A172 (cell line): ENCODE measurements around the gene DYNLL1. TPM values are rescaled to one million over a fixed set of nuclear protein-coding genes. Genes with fewer than 3 reads are reported as not detected.
"Not testable (repeated sequence)": the region's sequence is repeated elsewhere in the genome, so short reads cannot be mapped to it uniquely, and the experiment has no call there.

Experiments used
- DNase-seq: peaks from one replicate; pipeline ENCODE4 v3.0.0-alpha.2; 2015; ENCODE audit warnings: low spot score
- total RNA-seq: library from RNA; depleted of rRNA; stranded (reverse); fragments of >200 nt; shearing (Covaris generic); gene quantifications from 2 replicates; pipeline ENCODE4 v1.2.3, GENCODE V29; 2014

Gene DYNLL1
- total RNA-seq, 1 experiment from 2014 or later: 570 TPM

DNA sequence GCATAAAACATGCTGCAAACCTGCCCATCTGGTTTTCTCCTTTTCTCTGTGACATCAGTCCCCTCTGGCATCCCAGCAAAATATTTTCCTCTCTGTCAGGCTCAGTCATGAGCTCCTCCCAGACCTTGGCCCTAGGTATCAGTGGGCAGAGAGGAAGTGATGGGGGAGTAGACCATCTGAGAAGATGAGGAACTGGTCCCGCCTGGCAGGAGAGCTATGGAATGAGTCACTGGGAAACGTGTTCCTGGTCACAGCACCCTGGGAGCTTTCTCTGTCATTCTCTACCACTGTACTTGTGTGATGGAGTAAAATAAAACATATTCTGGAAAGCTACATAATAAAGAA is 21.3 kb upstream of the DYNLL1 start:
- peak; percentile 88 for DNase-seq

- no peak for DNase-seq
These were observed 20.3 kb upstream of the DYNLL1 start for GRCh38 chr12:120475643-120476042.

DNA sequence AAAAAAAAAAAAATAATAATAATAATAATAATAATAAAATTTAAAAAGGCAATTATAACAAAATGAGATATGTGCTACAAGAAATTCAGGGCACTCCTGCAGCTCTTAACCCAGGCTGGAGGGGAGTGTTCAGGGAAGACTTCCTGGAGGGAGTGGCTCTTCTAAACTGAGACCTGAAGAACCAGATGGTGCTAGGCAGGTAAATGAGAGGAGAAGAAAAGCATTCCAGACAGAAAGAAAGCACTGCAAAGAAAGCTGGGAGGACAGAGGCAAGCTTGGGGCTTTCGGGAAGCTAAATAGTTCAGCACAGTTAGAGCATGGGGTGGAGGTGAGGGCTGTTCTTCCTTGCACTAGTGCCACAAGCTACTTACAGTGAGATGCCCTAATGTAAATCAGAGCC is 16.5 kb upstream of the DYNLL1 start:
- DNase-seq: no peak

DNA sequence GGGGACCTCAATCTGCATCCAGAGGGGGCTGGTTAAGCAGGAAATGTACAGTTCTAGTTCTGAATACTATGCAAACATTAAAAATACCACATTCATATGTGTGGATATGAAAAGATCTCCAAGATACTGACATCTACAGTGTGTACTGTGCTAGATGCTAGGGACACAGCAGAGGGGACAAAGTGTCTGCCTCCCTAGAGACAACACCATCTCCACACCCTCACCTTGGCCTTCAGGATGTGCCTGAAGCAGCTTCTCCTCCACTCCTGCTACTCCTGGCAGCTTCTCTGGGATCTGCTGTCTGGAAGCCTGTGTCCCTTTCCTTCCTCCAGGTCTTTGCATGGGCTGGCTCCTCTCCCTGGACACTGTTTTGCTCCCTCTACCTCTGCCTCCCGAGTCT is 15.7 kb upstream of the DYNLL1 start:
- no peak for DNase-seq

DNA sequence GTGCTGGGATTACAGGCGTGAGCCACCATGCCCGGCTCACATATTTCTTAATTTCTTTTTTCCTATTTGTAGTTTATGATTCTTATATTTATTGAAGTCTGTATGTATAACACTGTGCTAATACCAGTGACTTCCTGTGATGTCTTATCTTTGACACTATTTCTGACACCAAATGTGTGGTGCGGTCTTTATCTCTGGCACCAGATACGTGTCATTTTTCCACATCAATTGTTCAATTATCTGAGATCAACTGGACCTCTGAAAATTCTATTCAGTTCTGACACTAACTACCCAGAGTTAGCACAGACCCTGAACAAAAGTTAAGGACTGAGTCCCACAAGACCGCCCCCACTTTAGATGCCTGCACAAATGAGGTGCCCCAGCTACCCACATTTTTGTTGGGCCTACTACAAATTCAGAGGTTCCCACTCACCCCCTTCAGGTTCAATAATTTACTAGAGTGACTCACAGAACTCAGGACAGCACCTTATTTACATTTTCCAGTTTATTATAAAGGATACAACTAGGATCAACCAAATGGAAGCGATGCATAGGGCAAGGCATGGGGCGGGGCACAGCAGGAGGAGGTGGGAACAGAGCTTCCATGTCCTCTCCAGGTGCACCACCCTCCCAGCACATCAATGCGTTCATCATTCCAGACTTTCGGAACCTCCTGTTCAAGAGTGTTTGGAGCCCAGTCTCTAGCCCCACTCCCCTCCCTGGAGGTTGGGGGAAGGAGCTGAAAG is 14.7 kb upstream of the DYNLL1 start:
- no peak for DNase-seq

GRCh38 chr12:120483621-120484020 is 12.3 kb upstream of the DYNLL1 start:
- no peak for DNase-seq

DNA sequence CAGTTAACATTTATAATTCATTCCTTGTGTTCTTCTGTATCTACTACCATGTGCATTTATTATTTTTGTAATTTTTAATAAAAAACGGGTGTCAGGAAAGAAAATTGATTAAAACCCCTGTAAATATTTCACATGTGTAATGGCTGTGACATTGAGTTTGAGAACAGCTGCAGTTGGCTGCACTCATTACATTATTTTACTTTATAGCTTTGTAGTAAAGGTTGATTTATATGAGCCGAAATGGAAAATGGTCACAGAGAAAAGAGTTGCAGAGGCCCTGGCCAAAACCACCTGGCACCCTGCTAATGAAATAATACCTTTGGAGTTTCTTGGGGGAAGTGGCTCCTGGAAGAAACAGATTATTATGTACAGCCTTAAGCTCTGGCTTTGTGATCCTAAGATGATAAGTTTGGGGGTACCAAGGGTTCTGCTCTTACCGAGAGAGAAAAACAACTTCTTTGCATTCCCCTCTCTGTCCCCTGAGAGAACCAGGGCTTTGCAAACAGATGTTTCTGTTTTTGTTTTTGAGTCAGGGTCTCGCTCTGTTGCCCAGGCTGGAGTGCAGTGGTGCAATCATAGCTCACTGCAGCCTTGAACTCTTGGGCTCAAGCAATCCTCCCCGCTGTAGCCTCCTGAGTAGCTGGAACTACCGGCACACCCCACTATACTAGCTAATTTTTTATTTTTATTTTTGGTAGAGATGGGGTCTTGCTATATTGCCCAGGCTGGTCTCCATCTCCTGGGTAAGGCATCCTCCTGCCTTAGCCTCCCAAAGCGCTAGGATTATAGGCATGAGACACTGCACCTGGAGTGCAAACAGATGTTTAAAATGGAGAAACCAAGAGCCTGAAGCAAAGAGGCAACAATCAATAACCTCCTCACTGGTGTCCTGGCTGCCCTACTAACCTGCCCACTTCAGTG is 9.7 kb upstream of the DYNLL1 start:
- no peak for DNase-seq

DNA sequence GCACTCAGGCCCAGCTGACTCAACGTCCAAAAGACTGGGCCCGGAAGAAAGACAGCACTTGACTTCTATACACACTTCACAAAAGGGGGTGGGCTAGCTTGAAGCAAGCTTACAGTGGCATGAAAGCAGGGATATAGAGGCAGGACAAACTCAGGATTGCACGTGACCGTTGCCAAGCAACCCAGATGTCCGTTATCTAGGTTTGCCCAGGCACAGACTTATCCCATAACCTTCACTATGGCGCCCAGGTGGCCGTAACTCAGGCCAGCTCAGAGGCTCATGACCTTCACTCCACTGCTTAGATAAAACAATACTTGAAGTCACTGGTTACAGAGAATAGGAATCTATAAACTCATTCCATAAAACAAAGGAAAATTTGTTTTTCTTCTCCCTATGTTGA is 8.4 kb upstream of the DYNLL1 start:
- not testable (repeated sequence) for DNase-seq

GRCh38 chr12:120488057-120488640 is 7.8 kb upstream of the DYNLL1 start:
- no peak for DNase-seq

- DNase-seq: peak; percentile 73
These were observed 6.9 kb upstream of the DYNLL1 start for GRCh38 chr12:120489018-120489417.

DNA sequence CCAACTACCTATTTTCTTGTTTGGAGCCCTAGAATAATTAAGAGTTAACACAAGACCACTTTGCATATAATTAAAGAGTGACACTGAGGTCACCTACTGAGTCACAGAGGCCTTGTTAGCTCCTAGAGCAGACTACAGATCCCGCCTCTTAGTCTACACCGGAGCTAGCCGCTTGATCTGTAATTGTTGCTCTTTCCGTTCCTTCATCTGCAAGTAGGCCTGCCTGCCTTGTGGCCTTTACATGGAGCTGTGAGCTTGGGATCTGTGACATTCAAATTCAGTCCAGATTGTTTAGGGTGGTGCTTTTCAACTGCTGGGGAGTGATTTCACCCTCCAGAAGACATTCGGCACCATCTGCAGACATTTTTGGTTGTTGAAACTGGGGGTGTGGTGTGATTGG is 5.6 kb upstream of the DYNLL1 start:
- DNase-seq: no peak

GRCh38 chr12:120490833-120491512 is 4.9 kb upstream of the DYNLL1 start:
- DNase-seq: no peak

GRCh38 chr12:120495186-120495730 is 655 bp upstream of the DYNLL1 start:
- no peak for DNase-seq

DNA sequence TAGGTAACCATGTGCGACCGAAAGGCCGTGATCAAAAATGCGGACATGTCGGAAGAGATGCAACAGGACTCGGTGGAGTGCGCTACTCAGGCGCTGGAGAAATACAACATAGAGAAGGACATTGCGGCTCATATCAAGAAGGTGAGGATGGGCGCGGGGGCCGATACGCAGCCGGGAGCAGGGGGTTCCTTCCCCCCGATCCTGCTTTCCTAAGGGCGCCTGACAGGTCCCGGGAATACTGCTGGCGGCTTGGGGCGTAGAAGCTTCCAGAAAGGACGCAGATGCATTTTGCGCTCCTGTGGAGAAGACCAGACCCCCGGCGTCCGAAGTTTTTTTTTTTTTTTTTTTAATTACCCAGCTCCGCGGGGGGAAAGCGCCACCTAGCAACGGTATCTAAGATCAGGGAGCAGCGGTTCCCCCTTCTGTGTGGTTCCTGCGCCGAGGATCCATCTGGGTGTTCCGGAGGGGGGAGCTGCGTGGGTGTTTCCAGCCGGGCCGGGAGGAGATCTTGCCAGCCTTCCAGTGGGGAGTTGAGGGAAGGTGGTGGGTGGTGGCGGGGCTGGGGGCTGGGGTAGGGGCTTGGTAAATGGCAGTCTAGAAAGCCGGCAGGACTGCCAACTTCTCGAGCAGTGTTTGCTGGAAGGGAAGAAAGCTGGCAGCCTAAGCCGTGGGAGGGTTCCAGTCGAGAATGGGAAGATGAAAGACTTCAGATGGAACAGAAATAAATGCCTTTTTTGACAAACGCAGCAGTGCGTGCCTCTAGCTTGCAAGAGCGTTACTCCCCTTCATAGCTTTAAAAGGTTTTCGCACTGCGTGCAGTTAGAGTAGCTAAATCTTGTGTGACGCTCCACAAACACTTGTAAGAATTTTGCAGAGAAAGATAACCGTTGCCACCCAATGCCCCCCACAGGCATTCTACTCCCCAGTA is 764 bp downstream of the DYNLL1 start:
- peak; percentile 14 for DNase-seq

DNA sequence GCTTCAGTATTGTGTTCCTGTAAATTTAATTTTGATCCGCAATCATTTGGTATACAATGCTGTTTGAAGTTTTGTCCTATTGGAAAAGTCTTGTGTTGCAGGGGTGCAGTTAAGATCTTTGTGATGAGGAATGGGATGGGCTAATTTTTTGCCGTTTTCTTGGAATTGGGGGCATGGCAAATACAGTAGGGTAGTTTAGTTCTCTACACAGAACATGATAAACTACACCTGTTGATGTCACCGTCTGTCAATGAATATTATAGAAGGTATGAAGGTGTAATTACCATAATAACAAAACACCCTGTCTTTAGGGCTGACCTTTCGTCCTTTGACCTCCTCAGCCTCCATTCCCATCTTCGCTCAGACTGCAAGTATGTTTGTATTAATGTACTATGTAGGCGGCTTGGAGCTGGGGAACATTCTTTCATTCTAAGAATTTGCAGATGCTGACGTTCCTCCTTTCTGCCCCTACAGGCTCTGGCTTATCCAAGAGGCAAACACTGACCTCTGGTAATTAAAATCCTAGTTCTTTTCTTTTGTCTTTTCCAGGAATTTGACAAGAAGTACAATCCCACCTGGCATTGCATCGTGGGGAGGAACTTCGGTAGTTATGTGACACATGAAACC is 1.7 kb downstream of the DYNLL1 start:
- no peak for DNase-seq

DNA sequence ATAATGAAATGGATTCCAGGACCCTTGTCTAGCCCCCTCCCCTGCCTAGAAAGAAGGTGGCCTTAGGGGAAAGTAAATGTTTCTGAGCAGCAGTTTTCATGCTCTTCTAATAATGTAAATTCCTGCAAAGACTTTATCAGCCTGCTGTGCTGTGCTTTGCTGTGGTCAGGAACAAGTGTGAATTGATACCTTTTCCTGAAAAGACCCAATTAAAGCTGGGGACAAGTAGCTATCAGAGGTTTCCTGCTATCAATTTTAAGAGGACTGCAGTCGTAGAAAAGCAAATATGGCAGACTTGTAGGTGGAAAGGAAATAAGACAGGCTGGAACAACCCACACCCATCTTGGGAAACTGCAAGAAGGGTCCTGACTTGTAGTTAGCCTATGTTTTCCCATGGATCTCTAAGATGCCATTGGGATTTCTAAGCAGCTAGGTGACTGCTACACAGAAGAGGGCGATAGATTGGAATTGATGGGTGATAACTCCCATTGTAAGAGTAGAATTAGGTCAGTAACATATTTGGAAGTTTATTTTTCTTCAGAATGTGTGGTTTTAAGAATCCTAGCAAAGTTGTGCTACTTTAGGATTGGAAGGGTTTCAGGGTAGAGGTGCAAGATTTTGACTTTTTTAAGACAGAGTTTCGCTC is 3.1 kb downstream of the DYNLL1 start:
- no peak for DNase-seq

GRCh38 chr12:120500581-120500980 is 4.7 kb downstream of the DYNLL1 start:
- no peak for DNase-seq

GRCh38 chr12:120504587-120504986 is 8.7 kb downstream of the DYNLL1 start:
- DNase-seq: no peak

DNA sequence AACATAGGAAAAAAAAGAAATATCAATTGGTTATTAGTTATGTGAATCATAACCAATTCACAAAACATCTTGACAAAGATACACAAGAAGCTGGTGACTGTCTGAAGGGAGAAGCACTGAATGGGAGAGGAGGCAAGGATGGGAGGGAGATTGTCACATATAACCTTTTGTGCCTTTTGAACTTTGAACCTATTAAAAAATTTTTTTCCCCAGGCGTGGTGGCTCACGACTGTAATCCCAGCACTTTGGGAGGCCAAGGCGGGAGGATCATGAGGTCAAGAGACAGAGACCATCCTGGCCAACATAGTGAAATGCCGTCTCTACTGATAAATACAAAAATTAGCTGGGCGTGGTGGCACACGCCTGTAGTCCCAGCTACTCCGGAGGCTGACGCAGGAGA is 12.6 kb downstream of the DYNLL1 start:
- DNase-seq: no peak

- DNase-seq: no peak
These were observed 18.1 kb downstream of the DYNLL1 start for GRCh38 chr12:120514002-120514401.
